Epithelial cell of esophagus (primary cell): Measurements from ENCODE around the gene EFCAB6.

Source experiments
- DNase-seq: peaks from one replicate; pipeline ENCODE4 v3.0.0; 2010; ENCODE audit warnings: low read depth
- H3K4me3 ChIP-seq: 2 replicates; pipeline ENCODE4 v1.5.1; 2011; ENCODE audit warnings: mild to moderate bottlenecking, low read length, control low read depth
- TF ChIP-seq, protein P1 (sequence below): IDR thresholded peaks from 2 replicates; pipeline ENCODE4 v1.5.1; 2011; ENCODE audit warnings: low read depth, mild to moderate bottlenecking, low read length, control low read depth, inconsistent platforms; ENCODE audit not compliant: insufficient read depth; ENCODE audit errors: missing control alignments

EFCAB6 gene

DNA sequence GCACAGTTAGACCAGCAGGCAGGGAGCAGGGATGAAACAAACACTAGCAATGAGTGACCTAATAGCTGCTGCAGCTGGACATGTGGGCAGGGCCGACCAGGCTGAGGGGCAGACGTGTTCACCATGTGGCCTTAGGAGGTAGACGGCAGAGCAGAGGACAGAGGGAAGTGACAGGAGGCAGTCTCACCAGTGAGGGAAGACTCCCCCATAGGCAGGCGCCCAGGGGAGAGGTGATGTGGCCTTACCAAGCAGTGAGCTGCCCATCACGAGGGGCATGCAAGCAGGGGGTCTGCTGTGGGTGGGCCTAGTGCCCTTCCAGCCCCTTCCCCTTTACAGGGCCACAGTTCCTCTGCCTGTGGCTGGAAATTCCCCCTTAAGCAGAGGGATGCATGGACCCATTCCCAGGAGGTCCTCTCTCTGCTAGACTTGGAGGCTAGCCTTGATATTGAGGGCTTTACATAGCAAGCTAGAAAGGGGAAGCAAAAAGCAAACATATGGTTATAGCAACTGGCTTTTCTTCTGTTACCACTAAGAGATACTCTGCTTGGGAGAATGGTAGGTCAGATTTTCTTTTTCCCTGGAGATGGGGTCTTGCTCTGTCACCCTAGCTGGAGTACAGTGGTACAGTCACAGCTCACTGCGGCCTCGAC, 332.7 kb downstream of the EFCAB6 start:
- DNase-seq = no peak
- TF ChIP-seq, protein P1, sequence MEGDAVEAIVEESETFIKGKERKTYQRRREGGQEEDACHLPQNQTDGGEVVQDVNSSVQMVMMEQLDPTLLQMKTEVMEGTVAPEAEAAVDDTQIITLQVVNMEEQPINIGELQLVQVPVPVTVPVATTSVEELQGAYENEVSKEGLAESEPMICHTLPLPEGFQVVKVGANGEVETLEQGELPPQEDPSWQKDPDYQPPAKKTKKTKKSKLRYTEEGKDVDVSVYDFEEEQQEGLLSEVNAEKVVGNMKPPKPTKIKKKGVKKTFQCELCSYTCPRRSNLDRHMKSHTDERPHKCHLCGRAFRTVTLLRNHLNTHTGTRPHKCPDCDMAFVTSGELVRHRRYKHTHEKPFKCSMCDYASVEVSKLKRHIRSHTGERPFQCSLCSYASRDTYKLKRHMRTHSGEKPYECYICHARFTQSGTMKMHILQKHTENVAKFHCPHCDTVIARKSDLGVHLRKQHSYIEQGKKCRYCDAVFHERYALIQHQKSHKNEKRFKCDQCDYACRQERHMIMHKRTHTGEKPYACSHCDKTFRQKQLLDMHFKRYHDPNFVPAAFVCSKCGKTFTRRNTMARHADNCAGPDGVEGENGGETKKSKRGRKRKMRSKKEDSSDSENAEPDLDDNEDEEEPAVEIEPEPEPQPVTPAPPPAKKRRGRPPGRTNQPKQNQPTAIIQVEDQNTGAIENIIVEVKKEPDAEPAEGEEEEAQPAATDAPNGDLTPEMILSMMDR = no peak
- no peak overlapping the region for H3K4me3 ChIP-seq
